ENCODE results near the gene MRGPRF. TPM values are rescaled to one million over a fixed set of nuclear protein-coding genes. Genes with fewer than 3 reads are reported as not detected.

The MRGPRF gene
- total RNA-seq, 1 experiment from 2014 or later = 0.51 TPM

DNA sequence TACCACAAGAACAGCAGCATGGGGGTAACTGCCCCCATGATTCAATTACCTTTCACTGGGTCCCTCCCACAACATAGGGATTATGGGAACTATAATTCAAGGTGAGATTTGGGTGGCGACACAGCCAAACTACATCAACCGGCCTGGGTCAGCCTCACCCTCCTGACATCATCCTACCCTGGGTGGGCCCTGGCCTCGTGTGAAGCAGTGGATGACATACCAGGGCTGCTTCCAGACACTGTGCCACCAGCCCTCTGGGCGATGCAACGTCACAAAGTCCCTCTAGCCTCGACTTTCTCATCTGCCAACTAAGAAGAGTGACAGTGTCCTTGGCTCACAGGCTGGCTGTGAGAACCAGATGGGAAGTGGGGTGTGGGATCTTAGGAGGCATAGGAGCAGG lies 27.0 kb upstream of the MRGPRF start:
- no peak overlapping the region for H3K27ac ChIP-seq
- no peaks in the 10 kb centered on the region for H3K9me3 ChIP-seq (replicated peaks)
- DNase-seq = no peak
- peaks cover 7% of the 10 kb centered on the region; the same call in 1 of the 2 replicates for H3K4me1 ChIP-seq
- no peaks in the 10 kb centered on the region for H3K36me3 ChIP-seq
- no peak overlapping the region for H3K4me3 ChIP-seq
- no peaks in the 10 kb centered on the region for H3K27me3 ChIP-seq

- no peaks in the 10 kb centered on the region for H3K36me3 ChIP-seq
- peaks cover 7% of the 10 kb centered on the region; the same call in 1 of the 2 replicates for H3K4me1 ChIP-seq
- no peaks in the 10 kb centered on the region for H3K9me3 ChIP-seq (replicated peaks)
- H3K4me3 ChIP-seq = no peak overlapping the region
- no peak overlapping the region for H3K27ac ChIP-seq
- no peak for DNase-seq
- H3K27me3 ChIP-seq = no peaks in the 10 kb centered on the region
Observed at GRCh38 chr11:69039501-69039900, 26.5 kb upstream of the MRGPRF start.

DNA sequence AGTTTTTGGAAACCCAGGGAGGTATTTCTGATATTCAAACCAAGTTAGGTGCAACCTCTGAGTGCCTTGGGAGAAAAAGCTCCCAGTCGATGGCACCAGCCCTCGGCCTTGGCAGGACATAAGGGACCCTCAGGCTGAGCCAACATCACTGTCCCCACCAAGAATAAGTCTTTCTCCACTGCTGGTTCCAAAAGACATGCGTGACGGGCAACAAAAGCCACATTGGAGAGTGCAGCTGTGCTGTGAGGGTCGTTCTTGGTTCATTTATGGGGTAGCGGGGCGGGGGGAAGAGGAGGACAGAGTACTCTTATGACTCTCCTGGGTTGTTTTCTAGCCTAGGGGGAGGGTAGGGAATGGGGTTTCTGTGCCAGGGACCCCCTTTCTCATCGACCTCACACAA lies 24.5 kb upstream of the MRGPRF start:
- no peak for DNase-seq
- no peaks in the 10 kb centered on the region for H3K27me3 ChIP-seq
- peaks cover 7% of the 10 kb centered on the region; the same call in 1 of the 2 replicates for H3K4me1 ChIP-seq
- no peak overlapping the region for H3K27ac ChIP-seq
- no peaks in the 10 kb centered on the region for H3K36me3 ChIP-seq
- H3K9me3 ChIP-seq (replicated peaks) = no peaks in the 10 kb centered on the region
- H3K4me3 ChIP-seq = no peak overlapping the region

DNA sequence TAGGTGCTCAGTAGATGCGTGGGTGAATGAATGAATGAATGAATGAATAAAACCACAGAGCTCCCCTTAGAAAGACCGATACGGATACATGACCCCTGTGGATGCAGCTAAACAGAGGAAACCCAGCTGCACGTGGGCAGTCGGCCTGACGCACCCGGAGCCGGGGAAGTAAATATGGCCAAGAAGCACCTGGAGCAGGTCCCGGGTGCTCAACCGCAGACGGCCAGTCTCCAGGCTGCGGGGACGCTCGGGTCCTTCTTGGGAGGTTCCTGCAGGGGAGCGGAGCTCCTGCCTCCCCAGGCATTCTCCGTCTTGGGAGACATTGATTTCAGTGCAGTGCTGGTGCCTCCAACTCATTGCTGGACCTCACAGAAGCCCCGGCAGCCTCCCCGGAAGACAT lies 24.0 kb upstream of the MRGPRF start:
- Histone ChIP-seq H3K4me3 (no peak overlapping the region), H3K4me1 (peaks cover 7% of the 10 kb centered on the region; the same call in 1 of the 2 replicates), H3K27me3 (no peaks in the 10 kb centered on the region), H3K9me3 (replicated peaks) (no peaks in the 10 kb centered on the region), H3K36me3 (no peaks in the 10 kb centered on the region), H3K27ac (no peak overlapping the region)
- no peak for DNase-seq

- Histone ChIP-seq H3K27me3 (no peaks in the 10 kb centered on the region), H3K36me3 (no peaks in the 10 kb centered on the region), H3K4me1 (peaks cover 6% of the 10 kb centered on the region; the same call in 1 of the 2 replicates), H3K9me3 (replicated peaks) (no peaks in the 10 kb centered on the region), H3K4me3 (no peak overlapping the region), H3K27ac (no peak overlapping the region)
- DNase-seq = no peak
Observed at GRCh38 chr11:69035946-69036340, 22.9 kb upstream of the MRGPRF start.

DNA sequence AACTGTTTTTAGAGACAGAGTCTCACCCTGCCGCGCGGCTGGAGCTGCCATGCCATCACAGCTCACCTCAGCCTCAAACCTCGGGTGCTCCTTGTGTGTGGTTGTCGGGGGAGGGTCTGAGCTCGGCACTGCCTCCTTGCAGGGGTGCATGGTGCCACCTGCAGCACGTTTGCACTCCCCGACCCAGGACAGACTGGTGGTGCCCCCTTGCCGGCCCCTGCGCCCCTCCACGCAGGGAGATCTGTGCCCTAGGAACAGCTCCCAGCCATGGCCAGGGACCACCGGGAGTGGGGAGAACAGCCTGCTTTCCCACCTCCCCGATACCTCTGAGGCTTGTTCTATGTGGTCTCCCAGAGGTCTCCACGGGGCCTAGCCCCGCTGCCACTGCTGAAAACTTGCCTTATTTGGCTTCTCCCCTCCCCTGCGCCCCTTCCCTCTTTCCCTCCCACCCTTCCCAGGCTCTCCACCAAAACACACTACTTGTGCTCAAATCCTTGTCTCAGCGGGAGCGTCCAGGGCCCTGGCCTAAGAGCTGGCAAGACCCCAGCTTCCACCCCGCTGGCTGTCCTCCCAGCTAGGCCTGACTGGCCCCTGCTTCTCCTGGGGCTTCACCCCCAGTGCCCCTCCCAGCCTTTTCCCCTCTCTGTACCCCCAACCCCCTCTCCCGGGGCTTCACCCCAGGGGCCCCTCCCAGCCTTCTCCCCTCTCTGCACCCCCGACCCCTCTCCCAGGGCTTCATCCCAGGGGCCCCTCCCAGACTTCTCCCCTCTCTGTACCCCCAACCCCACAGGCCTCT lies 22.3 kb upstream of the MRGPRF start:
- no peaks in the 10 kb centered on the region for H3K9me3 ChIP-seq (replicated peaks)
- no peaks in the 10 kb centered on the region for H3K36me3 ChIP-seq
- no peak overlapping the region for H3K27ac ChIP-seq
- no peak for DNase-seq
- no peak overlapping the region for H3K4me3 ChIP-seq
- no peaks in the 10 kb centered on the region for H3K27me3 ChIP-seq
- no peaks in the 10 kb centered on the region; the same call in 1 of the 2 replicates for H3K4me1 ChIP-seq

- H3K36me3 ChIP-seq = no peaks in the 10 kb centered on the region
- DNase-seq = no peak
- H3K9me3 ChIP-seq (replicated peaks) = no peaks in the 10 kb centered on the region
- no peaks in the 10 kb centered on the region for H3K4me1 ChIP-seq
- no peak overlapping the region for H3K27ac ChIP-seq
- no peaks in the 10 kb centered on the region for H3K27me3 ChIP-seq
- H3K4me3 ChIP-seq = no peak overlapping the region
Observed at GRCh38 chr11:69034123-69034867, 21.2 kb upstream of the MRGPRF start.

DNA sequence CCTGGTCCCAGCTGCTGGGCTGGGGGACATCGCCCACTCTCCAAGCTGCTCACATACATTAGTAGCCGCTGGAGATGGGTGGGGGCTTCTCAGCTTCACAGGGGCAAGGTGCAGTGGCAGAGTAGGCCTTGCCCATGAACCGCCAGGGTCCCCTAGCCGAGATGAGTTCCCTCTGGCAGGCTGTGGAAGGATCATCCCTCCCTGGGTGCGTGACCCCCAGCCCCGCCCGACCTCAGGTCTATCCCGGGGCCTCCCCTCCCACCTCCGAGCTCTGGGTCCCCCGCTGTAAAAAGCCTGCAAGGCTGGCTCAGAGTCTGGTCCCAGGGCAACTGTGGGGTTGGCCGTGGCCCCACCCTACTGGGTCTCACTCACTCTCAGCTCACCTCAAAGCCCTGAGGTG lies 20.4 kb upstream of the MRGPRF start:
- Histone ChIP-seq H3K4me1 (no peaks in the 10 kb centered on the region), H3K27me3 (no peaks in the 10 kb centered on the region), H3K4me3 (no peak overlapping the region), H3K36me3 (no peaks in the 10 kb centered on the region), H3K9me3 (replicated peaks) (no peaks in the 10 kb centered on the region), H3K27ac (no peak overlapping the region)
- no peak for DNase-seq

DNA sequence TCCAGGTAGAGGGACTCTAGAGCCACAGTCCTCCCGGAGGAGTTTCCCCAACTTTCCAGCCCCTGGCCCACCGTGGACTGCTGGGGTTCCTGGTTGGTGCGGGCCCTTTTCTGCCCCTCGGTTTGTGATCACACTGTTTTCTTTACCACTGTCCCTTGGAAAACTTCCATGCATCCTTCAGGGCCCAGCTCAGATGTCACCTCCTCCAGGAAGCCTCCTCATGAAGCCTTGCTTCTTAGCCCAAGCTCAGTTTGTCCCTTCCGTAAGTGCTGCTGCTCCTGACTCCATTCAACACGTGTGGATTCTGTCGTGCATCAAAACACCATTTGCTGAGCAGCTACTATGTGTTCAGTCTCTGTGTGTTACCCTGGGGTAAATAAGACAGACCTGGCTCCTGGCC lies 19.8 kb upstream of the MRGPRF start:
- Histone ChIP-seq H3K36me3 (no peaks in the 10 kb centered on the region), H3K4me3 (no peak overlapping the region), H3K27me3 (no peaks in the 10 kb centered on the region), H3K4me1 (no peaks in the 10 kb centered on the region), H3K9me3 (replicated peaks) (no peaks in the 10 kb centered on the region), H3K27ac (no peak overlapping the region)
- DNase-seq = no peak

- Histone ChIP-seq H3K4me1 (no peaks in the 10 kb centered on the region), H3K9me3 (replicated peaks) (no peaks in the 10 kb centered on the region), H3K27ac (no peak overlapping the region), H3K4me3 (no peak overlapping the region), H3K27me3 (no peaks in the 10 kb centered on the region), H3K36me3 (no peaks in the 10 kb centered on the region)
- DNase-seq = no peak
Observed at GRCh38 chr11:69030301-69030700, 17.3 kb upstream of the MRGPRF start.

DNA sequence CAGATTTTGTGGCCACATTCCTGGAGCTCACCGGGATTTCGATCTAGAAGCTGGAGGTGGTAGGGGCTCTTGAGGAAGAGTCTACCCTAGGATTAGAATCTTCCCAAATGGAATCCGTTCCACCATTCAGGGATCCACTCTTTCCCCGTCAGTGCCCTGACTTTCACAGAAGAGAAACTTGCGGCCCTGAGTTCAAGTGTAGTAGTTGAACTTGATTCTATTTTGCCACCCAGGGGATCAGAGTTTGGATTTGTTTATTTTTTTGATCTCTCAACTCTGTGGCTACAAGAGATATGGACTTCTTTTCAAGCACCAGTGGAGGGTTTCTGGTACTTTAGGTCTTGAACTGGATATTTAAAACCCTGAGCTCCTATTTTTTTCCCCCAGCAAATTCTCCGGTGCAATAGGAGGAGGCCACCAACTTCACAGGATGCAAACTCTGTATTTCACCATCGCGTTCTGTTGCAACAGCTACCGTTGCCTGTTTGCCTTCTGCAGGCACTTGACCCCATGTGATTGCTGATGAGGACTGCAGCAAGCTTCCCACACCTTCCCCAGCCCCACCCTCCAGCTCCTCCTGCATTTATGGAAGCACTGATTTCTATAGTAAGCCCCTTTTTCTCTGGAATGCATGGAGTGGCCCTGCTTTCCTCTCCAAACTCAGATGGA lies 14.8 kb upstream of the MRGPRF start:
- Histone ChIP-seq H3K9me3 (replicated peaks) (no peaks in the 10 kb centered on the region), H3K4me1 (no peaks in the 10 kb centered on the region), H3K36me3 (no peaks in the 10 kb centered on the region), H3K4me3 (no peak overlapping the region), H3K27ac (no peak overlapping the region), H3K27me3 (no peaks in the 10 kb centered on the region)
- DNase-seq = no peak

DNA sequence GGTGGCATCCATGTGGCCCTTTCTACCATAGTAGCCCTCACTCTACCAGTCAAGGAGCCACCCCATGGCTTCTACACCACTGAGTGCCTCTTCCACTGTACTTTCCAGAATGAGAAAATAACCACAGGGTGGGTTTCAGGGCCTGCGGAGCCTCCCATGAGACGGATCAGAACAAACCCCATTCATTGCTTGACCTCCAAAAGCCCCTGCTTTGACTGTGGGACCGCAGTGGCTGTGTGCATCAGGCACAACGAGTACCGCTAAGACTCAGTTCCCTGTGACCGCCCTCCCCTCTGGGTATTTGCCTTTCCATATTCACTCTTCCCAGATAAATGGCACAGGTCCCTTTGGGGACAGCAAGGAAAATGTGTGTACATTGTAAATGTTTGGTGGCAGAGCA lies 11.5 kb upstream of the MRGPRF start:
- no peak overlapping the region for H3K4me3 ChIP-seq
- H3K27ac ChIP-seq = no peak overlapping the region
- no peaks in the 10 kb centered on the region for H3K36me3 ChIP-seq
- no peaks in the 10 kb centered on the region for H3K4me1 ChIP-seq
- H3K9me3 ChIP-seq (replicated peaks) = no peaks in the 10 kb centered on the region
- 0 out of 2 replicates have a peak, but pooled peaks cover 3% of the 10 kb centered on the region for H3K27me3 ChIP-seq
- no peak for DNase-seq

DNA sequence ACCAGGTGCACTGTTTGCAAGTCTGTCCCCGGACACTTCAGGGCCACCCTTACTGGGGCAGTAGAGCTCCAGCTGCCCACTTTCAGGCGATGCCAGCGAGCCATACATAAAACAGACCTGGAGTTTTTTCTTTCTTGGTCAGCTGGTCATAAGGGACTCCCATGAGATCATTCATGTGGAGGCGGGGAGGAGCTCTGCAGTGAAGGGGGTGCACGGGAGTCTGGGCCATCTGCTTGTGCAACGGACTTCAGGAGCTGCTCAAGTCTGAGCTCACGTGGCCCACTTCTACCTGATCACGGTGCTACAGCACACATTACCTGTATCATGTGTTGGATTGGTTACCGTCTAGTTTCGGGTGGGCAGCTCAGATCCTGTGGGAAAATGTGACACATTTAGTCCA lies 9.2 kb upstream of the MRGPRF start:
- Histone ChIP-seq H3K27ac (no peak overlapping the region), H3K27me3 (0 out of 2 replicates have a peak, but pooled peaks cover 3% of the 10 kb centered on the region), H3K4me1 (no peaks in the 10 kb centered on the region), H3K4me3 (no peak overlapping the region), H3K36me3 (no peaks in the 10 kb centered on the region), H3K9me3 (replicated peaks) (no peaks in the 10 kb centered on the region)
- no peak for DNase-seq

GRCh38 chr11:69018924-69019323 lies 5.9 kb upstream of the MRGPRF start:
- H3K9me3 ChIP-seq (replicated peaks) = no peaks in the 10 kb centered on the region
- H3K27ac ChIP-seq = no peak overlapping the region
- H3K27me3 ChIP-seq = 0 out of 2 replicates have a peak, but pooled peaks cover 3% of the 10 kb centered on the region
- H3K36me3 ChIP-seq = no peaks in the 10 kb centered on the region
- no peak overlapping the region for H3K4me3 ChIP-seq
- H3K4me1 ChIP-seq = no peaks in the 10 kb centered on the region
- DNase-seq = no peak

DNA sequence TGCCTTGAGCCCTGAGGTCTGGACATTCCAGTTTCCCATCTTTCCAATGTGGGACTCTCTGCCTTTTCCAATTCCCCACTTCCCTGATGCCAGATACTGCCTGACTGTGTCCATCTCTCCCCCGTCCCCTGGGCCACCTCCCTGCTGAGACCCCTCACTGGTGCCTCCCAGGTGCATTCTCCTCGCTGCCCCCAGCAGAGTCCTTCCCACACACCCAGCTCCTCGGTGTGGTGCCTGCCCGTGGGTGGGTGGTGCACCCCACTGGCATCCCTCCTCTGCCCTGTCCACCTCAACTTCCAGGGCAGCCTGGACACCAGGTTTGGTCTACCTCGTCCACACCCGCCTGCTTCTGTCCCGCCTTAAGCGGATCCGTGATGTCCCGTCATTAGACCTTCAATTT lies 4.9 kb upstream of the MRGPRF start:
- Histone ChIP-seq H3K36me3 (no peaks in the 10 kb centered on the region), H3K9me3 (replicated peaks) (no peaks in the 10 kb centered on the region), H3K4me1 (no peaks in the 10 kb centered on the region), H3K27ac (no peak overlapping the region), H3K27me3 (0 out of 2 replicates have a peak, but pooled peaks cover 3% of the 10 kb centered on the region), H3K4me3 (no peak overlapping the region)
- DNase-seq = no peak

Data from SJCRH30 (cell line).